HG02840 (cell line): Measurements from ENCODE around the gene MRPS17.

Experiments
- ATAC-seq: cut with Tn5 transposase; IDR thresholded peaks from one replicate; pipeline ENCODE4 v1.9.1; 2021; ENCODE audit warnings: mild to moderate bottlenecking, moderate library complexity, moderate number of reproducible peaks; ENCODE audit not compliant: unreplicated experiment, low FRiP score

Gene MRPS17

DNA sequence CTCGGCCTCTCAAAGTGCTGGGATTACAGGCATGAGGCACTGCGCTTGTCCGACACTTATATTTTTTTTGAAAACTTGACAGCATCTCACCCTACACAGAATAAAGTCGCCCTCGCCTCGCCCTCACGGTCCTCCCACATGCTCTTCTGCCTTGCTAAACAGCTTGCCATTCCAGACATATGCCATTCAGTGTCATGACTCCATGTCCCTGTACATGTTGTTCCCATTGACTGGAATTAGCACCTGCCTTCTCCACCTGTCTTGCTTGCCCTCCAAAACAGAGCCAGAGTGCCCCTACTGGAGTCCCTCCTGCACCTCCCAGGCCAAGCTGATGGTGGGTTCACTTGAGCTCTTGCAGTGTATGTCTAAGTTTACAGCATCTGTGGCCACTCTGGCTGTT, 18.9 kb downstream of the MRPS17 start:
- ATAC-seq, result no peak

DNA sequence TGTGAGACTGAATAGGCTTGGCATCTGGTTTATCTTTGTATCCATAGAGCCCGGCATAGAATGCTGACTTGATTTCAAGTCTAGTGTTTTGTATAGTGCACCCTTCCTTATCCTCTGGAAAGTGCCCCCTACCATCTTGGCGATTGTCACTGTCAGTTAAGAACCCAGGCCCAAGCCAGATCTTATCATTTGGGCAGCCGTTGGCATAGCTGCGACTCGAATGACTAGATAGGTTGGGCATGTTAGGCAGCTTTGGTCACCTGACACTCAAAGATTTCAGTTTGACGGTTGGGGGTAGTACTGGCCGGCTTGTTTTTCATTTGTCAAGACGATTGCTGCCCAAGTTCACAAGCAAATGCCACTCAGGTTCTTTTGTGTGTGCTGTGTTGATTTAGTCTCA, 19.3 kb downstream of the MRPS17 start:
- ATAC-seq, result no peak

DNA sequence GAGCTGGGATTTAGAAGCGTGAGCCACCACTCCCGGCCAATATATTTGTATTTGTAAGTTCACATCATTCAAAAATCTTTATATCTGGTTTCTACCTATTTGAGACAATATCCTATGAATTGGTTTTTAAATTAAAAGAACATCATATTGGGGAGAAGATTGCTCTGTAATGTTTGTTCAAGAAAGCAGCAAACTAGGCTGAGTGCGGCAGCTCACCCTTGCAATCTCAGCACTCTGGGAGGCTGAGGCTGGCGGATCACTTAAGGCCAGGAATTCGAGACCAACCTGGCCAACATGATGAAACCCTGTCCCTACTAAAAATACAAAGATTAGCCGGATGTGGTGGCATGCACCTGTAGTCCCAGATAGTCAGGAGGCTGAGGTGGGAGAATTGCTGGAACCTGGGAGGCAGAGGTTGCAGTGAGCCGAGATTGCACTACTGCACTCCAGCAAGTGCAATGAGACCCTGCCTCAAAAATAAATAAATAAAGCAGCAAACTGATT, 22.1 kb downstream of the MRPS17 start:
- no peak for ATAC-seq

DNA sequence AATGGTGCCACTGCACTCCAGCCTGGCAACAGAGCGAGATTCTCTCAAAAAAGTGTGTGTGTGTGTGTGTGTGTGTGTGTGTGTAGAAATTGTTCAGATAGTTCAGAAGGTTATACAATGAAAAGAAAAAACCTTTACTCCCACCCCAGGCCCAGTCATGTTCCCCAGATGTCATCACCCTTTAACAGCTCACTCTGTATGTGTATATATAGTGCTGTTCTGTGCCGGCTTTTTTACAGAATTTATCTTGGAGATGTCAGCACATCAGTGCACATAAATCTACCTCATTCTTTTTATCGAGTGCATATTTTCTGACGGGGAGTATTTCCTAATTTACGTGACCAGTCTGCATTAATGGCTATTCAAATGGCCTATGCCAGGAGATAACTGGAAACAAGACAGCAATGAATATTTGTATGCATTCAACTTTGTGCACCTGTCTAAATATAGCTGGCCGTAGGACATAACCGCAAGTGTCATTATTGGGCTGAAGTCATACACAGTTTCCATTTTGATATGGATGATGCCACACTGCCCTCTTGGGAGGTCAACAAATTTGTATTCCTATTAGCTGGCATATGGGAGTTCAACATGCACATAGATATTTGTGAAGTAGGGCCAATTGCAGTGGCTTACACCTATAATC, 24.4 kb downstream of the MRPS17 start:
- no peak for ATAC-seq

DNA sequence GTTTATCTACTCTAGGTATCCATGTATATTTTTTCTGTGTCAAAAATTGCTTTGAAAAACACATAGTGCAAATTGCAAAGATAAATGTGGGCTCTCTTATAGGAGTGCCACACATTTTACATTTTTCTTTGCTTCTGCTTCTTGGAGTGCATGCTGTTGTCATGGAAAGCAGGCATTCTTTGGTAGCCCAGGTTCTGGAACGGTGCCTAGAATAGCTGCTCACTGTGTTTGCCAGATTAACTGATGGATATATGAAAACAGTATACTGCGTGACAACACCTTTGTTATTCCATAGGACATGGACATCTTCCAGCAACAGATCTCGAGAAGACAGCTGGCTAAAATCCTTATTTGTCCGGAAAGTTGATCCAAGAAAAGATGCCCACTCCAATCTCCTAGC, 26.2 kb downstream of the MRPS17 start:
- no peak for ATAC-seq

DNA sequence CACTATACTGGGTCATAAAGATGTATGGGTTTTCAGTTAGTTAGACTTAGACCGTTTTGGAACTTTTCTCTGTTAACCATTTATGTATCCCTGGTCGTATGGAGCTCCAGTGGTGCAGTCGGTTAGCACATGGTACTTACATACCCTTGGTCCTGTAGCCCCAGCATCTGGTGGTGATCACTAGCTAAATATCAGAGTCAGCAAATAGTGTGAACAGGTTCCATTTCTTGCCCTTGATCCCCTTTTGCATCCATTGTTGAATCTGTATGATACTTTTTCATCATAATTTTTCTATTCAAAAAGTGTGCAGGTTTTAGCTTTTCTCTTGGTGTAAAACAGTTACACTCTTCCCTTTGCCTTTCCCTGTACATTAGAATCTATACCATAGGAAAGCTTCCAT, 28.6 kb downstream of the MRPS17 start:
- ATAC-seq, result no peak

DNA sequence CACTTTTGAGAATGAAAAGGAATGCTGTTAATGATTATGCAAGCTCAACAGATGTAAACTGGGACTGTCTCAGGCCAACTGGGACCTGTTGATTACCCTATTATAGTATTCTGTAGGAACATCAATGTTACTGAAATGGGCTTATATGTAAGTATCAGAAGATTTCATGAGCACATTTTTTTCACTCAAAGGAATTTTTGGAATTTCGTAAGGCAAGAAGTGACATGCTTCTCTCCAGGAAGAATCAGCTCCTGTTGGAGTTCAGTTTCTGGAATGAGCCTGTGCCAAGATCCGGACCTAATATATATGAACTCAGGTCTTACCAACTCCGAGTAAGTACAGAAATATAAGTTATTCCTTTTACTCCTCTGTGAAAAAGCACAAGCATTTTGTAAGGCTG, 31.9 kb downstream of the MRPS17 start:
- no peak for ATAC-seq

DNA sequence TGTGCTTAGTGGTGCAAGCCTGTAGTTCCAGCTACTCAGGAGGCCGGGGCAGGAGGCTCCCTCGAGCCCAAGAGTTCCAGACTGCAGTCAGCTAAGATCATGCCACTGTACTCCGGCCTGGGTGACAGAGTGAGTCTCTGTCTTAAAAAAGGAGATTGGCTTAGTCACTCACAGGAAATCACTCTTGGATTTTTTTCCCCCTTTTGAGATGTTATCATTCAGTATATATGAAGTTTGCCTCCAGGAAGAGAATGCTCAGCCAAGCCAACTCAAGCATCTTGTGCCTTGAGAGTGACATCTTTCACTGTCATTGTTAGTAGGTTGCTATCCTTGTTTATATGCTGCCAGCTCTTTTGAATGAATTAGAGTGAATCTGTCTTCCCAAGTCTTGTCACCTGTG, 40.7 kb downstream of the MRPS17 start:
- ATAC-seq, result no peak

DNA sequence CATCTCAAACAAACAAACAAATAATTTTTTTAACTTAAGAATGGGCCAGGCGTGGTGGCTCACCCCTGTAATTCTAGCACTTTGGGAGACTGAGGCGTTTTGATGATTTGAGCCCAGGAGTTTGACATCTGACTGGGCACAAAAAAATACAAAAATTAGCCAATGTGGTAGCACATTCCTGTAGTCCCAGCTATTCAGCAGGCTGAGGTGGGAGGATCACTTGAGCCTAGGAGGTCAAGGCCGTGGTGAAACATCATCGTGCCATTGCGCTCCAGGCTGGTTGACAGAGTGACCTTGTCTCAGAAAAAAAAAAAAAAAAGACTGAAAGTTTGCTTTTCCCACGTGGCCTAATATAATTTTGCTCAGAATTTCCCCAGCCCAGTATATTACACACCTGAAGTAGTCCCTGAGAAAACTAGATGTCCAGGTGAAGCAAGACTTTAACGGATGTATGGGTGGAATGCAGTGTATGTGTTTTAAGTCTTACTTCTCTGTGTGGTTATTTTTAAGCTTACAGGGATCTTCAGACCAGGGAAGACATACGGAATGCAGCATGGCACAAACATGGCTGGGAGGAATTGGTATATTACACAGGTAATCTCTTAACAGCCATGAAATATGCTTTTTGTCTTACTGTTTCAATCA, 45.3 kb downstream of the MRPS17 start:
- no peak for ATAC-seq

DNA sequence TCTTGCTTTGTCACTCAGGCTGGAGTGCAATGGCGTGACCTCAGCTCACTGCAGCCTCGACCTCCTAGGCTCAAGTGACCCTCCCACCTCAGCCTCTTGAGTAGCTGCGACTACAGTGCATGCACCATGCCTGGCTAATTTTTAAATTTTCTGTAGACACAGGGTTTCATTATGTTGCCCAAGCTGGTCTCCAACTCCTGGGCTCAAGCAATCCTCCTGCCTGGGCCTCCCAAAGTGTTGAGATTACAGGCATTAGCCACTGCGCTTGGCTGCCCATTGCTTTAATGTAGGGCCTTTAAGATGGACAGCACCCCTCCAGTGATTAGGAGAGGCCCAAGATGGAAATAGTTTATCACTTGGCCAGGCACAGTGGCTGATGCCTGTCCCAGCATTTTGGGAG, 52.1 kb downstream of the MRPS17 start:
- no peak for ATAC-seq
